Ovary (tissue), 3 donors: ENCODE measurements around the gene RARRES1.

Experiments
- EP300 ChIP-seq: sonication (generic); formaldehyde crosslinking; IDR thresholded peaks from one replicate; pipeline ENCODE4 v1.6.1; 2017; ENCODE audit warnings: antibody characterized with exemption
- POLR2A ChIP-seq: fragments of 450-650 bp; IDR thresholded peaks from one replicate; pipeline ENCODE4 v1.6.1; 2017; ENCODE audit warnings: antibody characterized with exemption, mild to moderate bottlenecking, moderate library complexity
- TF ChIP-seq, protein P1 (sequence below), 3 donors: fragments of 450-650 bp in 2 of 3; fragments of 200-600 bp in 1 of 3; IDR thresholded peaks; one replicate each; pipeline versions ENCODE4 v1.5.1 to v1.8.0; 2016 to 2022; ENCODE audit warnings: antibody characterized with exemption in 3 of 3, mild to moderate bottlenecking in 1 of 3
- donor health status: DM: no; HTN: no; CAD: no.

DNA sequence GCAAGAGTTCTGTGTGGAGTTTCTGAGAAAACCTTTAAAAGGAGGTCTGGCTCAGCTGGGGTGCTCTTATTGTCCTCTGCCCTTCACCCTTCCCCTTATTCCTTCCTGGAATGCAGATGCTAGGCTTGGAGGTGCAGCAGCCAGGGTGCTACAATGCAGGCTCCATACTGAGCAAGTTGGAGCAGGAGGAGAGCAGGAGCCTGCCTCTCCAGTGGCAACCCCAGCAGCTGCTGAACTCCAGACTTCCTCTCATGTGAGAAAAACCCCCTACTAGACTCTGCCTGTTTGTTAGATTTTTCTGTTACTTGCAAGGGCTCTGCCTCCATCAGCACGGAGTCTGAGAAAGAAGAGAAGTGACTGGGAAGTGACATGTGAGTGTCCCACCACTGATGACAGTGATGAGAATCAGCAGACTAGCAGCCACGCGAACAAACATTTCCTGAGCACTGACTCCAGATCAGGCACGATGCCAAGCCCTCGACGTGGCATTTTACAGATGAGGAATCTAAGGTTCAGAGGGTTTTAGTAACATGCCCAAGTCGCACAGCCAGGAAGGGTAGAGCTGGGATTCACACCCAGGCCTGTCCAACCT lies 16.1 kb upstream of the RARRES1 start:
- TF ChIP-seq POLR2A (no peak), EP300 (no peak)
- TF ChIP-seq, protein P1, sequence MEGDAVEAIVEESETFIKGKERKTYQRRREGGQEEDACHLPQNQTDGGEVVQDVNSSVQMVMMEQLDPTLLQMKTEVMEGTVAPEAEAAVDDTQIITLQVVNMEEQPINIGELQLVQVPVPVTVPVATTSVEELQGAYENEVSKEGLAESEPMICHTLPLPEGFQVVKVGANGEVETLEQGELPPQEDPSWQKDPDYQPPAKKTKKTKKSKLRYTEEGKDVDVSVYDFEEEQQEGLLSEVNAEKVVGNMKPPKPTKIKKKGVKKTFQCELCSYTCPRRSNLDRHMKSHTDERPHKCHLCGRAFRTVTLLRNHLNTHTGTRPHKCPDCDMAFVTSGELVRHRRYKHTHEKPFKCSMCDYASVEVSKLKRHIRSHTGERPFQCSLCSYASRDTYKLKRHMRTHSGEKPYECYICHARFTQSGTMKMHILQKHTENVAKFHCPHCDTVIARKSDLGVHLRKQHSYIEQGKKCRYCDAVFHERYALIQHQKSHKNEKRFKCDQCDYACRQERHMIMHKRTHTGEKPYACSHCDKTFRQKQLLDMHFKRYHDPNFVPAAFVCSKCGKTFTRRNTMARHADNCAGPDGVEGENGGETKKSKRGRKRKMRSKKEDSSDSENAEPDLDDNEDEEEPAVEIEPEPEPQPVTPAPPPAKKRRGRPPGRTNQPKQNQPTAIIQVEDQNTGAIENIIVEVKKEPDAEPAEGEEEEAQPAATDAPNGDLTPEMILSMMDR (IDR thresholded peaks at IDR 0.05) = no peak
